HL-60 (cell line): ENCODE results near the gene TMEM63A.

Experiments
- DNase-seq, 2 experiments: peaks; one replicate each; pipeline ENCODE4 v3.0.0-alpha.2; 2010 to 2020; ENCODE audit warnings: low read depth in 1 of 2, low spot score in 1 of 2
- H3K27ac ChIP-seq: fragments of 250-450 bp; sonication (Bioruptor Pico); replicated peaks from 2 replicates; pipeline ENCODE4 v1.5.1; 2020; ENCODE audit warnings: mild to moderate bottlenecking, moderate library complexity
- H3K27me3 ChIP-seq: fragments of 250-450 bp; sonication (Bioruptor Pico); 2 replicates; pipeline ENCODE4 v1.5.1; 2021; ENCODE audit warnings: mild to moderate bottlenecking, moderate library complexity; ENCODE audit not compliant: insufficient read depth, poor library complexity, severe bottlenecking
- H3K4me3 ChIP-seq: replicated peaks from 2 replicates; pipeline ENCODE4 v1.5.1; 2011; ENCODE audit warnings: mild to moderate bottlenecking, control low read depth, low read length; ENCODE audit not compliant: insufficient read depth
- GABPA ChIP-seq: IDR thresholded peaks from 2 replicates; pipeline ENCODE4 v1.6.1; 2012; ENCODE audit warnings: low read depth
- POLR2AphosphoS5 ChIP-seq: IDR thresholded peaks from 2 replicates; pipeline ENCODE4 v1.6.1; 2012; ENCODE audit warnings: low read depth
- SPI1 ChIP-seq: IDR thresholded peaks from 2 replicates; pipeline ENCODE4 v1.6.1; 2012; ENCODE audit warnings: low read depth, mild to moderate bottlenecking, borderline replicate concordance
- TF ChIP-seq, protein P1 (sequence below): IDR thresholded peaks from 2 replicates; pipeline ENCODE4 v1.6.1; 2012; ENCODE audit warnings: low read depth; ENCODE audit not compliant: insufficient replicate concordance
- TF ChIP-seq, protein P2 (sequence below): IDR thresholded peaks from one replicate; pipeline ENCODE4 v1.5.1; 2011; ENCODE audit warnings: low read length, control low read depth, inconsistent platforms; ENCODE audit not compliant: insufficient read depth

TMEM63A gene

DNA sequence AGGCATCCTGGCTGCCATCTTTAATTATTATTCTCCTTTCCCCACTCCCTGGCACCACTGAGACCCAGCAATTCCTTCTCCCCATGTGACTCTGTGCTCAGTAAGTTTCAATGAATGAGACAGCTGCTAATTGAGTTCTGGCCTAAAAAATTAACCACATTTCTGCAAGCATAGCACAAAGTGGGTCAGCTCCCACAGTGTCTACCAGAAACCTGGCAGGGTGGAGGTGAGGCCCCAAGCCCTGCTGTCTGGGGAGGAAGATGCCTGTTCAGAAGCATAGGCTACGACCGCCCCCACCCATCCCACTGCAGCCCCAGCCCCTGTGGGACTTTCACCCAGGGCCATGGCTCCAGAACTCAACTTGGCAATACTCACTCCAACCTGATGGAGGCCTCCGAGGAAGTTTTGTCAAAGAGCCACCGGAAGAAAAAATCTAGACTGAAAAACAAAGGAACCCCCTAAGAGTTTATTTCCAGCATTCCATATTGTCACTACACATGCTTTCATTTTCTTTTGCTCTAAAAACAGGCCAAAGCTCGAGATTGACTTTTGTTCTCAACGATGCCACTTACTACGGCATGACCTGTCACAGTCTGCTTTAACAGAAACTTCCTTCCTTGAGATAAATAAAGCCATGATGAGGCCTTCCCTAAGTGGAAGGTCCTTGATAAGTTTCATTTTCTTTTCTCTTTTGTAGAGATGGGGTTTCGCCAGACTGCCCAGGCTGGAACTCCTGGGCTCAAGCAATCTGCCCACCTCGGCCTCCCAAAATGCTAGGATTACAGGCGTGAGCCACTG is 26.5 kb downstream of the TMEM63A start:
- TF ChIP-seq SPI1 (no peak), GABPA (no peak)
- TF ChIP-seq, protein P1, sequence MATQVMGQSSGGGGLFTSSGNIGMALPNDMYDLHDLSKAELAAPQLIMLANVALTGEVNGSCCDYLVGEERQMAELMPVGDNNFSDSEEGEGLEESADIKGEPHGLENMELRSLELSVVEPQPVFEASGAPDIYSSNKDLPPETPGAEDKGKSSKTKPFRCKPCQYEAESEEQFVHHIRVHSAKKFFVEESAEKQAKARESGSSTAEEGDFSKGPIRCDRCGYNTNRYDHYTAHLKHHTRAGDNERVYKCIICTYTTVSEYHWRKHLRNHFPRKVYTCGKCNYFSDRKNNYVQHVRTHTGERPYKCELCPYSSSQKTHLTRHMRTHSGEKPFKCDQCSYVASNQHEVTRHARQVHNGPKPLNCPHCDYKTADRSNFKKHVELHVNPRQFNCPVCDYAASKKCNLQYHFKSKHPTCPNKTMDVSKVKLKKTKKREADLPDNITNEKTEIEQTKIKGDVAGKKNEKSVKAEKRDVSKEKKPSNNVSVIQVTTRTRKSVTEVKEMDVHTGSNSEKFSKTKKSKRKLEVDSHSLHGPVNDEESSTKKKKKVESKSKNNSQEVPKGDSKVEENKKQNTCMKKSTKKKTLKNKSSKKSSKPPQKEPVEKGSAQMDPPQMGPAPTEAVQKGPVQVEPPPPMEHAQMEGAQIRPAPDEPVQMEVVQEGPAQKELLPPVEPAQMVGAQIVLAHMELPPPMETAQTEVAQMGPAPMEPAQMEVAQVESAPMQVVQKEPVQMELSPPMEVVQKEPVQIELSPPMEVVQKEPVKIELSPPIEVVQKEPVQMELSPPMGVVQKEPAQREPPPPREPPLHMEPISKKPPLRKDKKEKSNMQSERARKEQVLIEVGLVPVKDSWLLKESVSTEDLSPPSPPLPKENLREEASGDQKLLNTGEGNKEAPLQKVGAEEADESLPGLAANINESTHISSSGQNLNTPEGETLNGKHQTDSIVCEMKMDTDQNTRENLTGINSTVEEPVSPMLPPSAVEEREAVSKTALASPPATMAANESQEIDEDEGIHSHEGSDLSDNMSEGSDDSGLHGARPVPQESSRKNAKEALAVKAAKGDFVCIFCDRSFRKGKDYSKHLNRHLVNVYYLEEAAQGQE: no peak
- no peak overlapping the region for H3K4me3 ChIP-seq
- H3K27ac ChIP-seq: no peak overlapping the region
- H3K27me3 ChIP-seq: no peaks in the 10 kb centered on the region
- no peak for DNase-seq

DNA sequence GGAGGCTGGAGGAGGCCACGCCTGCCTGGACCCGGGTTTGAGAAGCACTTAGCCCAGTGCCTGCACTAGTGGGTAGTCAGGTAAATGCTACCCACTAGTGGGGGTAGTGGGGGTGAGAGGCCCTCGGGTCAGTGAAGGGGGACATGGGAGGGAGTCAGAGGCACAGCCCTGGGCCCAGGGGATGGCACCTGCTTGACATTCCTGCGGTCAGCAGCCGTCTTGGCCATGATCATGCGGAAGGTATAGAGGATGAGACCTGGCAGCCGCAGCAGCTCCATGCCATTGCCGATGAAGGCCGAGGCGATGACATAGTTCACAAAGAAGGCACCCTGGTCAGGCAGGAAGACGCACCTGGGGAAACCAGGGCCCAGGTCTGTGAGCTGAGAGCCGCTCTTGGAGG is 28.7 kb downstream of the TMEM63A start:
- H3K27ac ChIP-seq: no peak overlapping the region
- H3K27me3 ChIP-seq: no peaks in the 10 kb centered on the region
- no peak overlapping the region for H3K4me3 ChIP-seq
- TF ChIP-seq SPI1 (no peak), POLR2AphosphoS5 (no peak), GABPA (no peak)
- TF ChIP-seq, protein P2, sequence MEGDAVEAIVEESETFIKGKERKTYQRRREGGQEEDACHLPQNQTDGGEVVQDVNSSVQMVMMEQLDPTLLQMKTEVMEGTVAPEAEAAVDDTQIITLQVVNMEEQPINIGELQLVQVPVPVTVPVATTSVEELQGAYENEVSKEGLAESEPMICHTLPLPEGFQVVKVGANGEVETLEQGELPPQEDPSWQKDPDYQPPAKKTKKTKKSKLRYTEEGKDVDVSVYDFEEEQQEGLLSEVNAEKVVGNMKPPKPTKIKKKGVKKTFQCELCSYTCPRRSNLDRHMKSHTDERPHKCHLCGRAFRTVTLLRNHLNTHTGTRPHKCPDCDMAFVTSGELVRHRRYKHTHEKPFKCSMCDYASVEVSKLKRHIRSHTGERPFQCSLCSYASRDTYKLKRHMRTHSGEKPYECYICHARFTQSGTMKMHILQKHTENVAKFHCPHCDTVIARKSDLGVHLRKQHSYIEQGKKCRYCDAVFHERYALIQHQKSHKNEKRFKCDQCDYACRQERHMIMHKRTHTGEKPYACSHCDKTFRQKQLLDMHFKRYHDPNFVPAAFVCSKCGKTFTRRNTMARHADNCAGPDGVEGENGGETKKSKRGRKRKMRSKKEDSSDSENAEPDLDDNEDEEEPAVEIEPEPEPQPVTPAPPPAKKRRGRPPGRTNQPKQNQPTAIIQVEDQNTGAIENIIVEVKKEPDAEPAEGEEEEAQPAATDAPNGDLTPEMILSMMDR: no peak
- TF ChIP-seq, protein P1: no peak
- no peak for DNase-seq

DNA sequence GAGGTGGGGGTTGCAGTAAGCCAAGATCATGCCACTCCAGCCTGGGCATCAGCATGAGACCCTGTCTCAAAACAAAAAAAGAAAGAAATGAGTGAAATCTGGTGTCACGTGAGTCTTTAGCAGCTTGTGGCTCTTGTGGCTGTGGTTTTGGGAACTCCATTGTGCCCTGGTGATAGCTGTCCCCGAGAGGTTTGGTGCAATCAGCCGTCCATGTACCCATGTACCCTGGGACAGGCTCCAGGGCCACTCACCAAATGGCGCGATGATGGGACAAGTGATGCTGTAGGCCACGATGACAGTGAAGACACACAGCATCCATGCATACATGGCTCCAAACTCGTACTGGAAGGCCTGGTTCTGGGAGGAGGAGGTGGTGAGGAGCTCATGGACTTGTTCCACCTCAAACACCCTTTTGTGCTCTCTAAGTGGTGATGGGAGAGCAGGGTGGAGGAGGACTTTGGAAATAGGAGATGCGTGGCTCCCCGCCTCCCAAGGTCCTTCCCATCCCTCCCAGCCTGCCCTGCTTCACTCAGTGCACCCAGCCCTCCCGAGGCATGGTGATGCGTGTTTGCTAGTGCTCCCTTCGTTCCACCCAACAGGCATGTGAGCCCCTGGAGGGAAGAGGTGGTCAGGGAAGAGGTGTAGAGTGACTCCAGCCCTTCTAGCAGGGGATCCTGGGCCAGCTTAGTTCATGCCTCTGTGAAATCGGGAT is 29.6 kb downstream of the TMEM63A start:
- Histone ChIP-seq H3K27ac (no peak overlapping the region), H3K27me3 (no peaks in the 10 kb centered on the region), H3K4me3 (no peak overlapping the region)
- DNase-seq: peak in 1 of 2 experiments; percentile 25
- TF ChIP-seq, protein P2: no peak
- TF ChIP-seq GABPA (no peak), SPI1 (no peak), POLR2AphosphoS5 (no peak)
- TF ChIP-seq, protein P1: no peak
